ENCODE results near the gene TMEM158.

GRCh38 chr3:45224824-45225464 lies 1.1 kb downstream of the TMEM158 start:
- TF ChIP-seq CTCF (IDR thresholded peaks at IDR 0.05) (peak; percentile 26 to 39 (median 29)), POLR2A (IDR thresholded peaks at IDR 0.05) (no peak)

Measured in testis (tissue), 2 donors.